GM19023 (cell line): Measurements from ENCODE around the gene VAV2.

Experiments used
- ATAC-seq: cut with Tn5 transposase; IDR thresholded peaks from one replicate; pipeline ENCODE4 v1.9.1; 2021; ENCODE audit warnings: mild to moderate bottlenecking, moderate library complexity; ENCODE audit not compliant: unreplicated experiment

Gene VAV2

DNA sequence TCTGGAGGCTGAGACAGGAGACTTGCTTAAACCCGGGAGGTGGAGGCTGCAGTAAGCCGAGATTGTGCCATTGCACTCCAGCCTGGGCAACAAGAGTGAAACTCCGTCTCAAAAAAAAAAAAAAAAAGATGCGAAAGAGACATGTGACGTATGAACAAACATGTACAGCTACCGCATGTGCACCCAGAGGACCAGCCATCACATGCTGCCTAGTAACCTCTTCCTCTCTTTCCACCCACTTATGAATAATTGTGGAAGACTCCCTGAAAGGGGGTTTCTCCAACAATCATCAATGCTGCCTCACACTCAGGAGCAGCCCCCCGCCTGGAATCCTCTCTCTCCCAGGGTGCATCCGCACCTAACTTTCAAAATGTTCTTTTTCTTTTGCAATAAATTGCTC, 256.2 kb downstream of the VAV2 start:
- no peak for ATAC-seq

- no peak for ATAC-seq
Measured at GRCh38 chr9:133735415-133735775, 256.7 kb downstream of the VAV2 start.

DNA sequence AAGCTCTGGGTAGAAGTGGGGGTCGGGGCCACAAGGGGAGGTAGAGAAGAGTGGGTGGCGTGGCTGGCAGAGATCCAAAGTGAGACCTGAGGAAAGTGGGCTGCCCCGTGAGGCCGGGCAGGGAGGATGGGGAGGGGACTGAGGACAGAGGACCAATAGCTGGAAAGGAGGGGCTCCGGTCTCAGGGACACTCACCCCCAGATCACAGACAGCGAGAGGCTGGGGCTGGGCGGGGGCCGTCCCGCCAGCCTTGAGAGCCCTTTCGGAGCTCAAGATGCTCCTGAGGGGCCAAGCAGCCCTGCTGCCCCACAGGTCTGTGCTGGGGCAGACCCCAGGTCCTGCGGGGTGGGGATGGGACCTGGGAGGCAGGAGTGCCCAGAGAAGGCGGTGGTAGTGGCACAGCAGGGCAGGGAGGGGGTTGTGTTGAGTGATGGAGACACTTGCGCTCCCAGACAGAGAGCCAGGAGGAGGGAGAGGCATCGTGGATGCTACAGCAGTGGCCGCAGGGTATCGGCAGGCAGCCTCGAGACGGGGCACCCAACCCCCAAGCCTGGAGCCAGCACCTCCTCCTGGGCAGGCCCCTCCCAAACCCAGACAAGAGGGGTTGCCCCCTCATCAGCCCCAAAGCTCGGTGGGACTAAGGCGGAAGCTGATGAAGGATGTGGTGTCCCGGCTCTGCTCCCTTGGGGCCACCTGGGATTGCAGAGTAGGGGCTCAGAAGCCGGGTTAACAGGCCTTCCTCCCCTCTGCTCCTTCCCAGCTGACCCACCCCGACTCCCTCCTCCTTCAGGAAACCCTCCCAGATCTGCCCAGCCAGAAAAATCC, 257.3 kb downstream of the VAV2 start:
- ATAC-seq = no peak

GRCh38 chr9:133733796-133734533, 258.2 kb downstream of the VAV2 start:
- no peak for ATAC-seq

DNA sequence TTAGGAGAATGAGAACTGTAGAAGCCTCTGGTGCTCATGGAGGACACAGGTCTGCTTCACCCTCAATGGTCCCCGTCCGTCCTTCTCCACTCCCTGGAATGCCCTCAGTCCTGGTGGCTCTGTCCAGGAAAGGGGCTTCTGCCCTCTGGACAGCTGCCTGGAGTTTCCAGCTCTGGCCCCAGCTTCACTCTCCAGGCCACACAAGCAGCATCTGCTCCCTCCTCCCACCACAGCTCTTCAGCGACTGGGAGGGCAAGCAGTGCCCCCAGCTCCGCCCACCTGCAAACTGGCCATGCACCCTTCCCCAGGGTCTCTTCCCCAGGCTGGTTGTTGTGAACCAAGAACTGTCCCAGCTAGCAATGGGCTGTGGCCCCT, 258.7 kb downstream of the VAV2 start:
- ATAC-seq = no peak

- no peak for ATAC-seq
Measured at GRCh38 chr9:133732639-133733408, 259.3 kb downstream of the VAV2 start.

- ATAC-seq = no peak
Measured at GRCh38 chr9:133731876-133732638, 260.1 kb downstream of the VAV2 start.

DNA sequence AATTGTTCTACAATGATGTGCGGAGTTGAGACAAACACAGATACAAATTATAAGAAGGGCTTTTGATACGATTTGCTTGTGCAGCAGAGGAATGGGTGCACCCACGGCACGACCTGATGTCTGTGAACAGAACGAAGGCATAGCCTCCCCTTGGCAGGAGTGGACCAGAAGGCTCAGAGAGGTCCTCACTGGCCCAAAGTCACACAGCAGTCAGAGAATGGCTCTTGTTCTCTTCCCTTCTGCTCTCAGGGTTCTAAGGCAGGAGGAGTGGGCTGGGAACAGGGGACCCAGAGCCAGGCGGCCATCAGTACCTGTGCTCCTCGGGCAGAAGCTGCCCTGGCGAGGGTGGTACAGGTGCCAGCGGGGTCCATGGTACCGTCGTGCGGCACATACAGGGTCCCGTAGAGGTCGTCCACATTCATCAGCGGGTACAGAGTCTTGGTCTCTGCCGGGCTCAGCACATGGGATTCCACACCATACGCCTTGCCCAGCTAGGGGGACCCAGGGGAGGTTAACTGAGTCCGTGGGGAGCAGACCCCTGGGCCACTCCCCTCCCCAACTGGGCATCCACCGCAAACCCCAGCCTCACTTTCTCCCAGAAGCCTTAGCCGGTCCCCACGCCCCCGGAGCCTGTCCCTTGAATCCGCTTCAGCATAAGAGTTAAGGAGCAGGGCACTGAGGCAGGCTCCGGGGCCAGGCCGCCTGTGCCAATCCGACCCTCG, 261.0 kb downstream of the VAV2 start:
- ATAC-seq = no peak

- ATAC-seq = no peak
Measured at GRCh38 chr9:133729617-133730281, 262.4 kb downstream of the VAV2 start.

- ATAC-seq = no peak
Measured at GRCh38 chr9:133728856-133729616, 263.1 kb downstream of the VAV2 start.

DNA sequence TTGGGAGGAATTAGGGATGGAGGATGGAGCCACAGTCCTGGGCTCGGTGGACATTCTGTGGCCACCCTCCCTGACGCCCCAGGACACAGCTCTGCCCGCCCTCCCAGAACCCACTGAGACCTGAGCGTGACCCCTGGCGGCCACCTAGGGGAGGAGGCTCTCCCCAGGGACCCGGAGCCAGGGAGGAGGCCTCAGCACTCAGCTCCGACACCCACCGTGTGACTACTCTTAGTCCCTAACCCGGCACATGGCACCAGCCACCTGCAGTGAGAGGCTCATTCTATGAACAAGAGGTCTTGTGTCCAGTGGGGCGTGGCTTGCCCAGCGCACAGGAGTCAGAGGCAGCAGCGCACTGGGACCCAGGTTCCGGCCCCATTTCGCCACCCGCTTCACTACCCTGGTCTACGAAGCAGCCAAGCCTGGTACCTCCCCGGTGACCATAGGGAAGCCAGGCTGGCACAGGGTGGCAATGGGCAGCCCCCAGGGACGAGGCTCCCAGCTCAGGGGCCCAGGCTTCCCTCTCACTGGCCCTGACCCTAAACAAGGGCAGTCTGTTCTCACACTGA, 264.2 kb downstream of the VAV2 start:
- no peak for ATAC-seq

- ATAC-seq = no peak
Measured at GRCh38 chr9:133727277-133727875, 264.7 kb downstream of the VAV2 start.

DNA sequence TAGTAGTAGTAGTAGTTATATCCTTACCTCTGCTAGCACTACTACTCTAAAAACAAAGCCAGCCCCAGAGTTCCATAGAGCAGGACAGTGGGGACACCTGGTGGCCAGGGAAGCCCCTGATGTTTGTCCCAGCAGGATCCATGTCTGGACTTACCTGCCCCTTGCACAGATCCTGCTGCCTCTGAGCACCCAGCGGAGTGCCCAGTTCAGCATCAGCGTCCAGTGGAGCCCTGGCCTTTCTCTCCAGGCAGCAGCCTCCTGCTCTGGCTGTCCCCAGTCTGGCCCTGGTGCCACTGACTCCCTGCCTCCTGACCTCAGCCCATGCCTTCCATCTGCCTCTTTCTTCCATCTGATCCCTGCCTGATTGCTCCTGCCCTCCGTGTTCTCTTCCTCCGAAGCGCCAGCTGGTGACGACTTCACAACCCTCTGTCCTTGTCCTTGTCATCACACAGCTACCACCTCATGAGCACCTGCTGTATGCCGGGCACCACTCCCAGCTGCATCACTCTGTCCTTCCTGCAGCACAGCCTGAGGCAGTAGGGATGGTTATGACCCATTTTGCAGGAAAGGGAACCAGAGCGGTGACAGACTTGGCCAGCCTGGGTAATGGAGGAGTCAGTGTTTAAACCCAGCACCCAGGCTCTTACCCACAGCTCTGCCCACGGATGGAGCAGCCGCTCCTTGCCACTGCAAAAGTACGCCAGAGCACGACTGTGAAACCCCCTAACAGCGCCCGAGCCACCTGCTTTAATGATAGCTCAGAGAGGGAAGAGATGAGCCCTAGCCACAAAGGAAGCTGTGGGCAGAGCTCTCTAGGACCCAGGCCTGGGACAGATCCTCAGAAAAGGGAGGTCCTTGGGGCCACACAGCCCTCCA, 265.5 kb downstream of the VAV2 start:
- ATAC-seq = no peak

DNA sequence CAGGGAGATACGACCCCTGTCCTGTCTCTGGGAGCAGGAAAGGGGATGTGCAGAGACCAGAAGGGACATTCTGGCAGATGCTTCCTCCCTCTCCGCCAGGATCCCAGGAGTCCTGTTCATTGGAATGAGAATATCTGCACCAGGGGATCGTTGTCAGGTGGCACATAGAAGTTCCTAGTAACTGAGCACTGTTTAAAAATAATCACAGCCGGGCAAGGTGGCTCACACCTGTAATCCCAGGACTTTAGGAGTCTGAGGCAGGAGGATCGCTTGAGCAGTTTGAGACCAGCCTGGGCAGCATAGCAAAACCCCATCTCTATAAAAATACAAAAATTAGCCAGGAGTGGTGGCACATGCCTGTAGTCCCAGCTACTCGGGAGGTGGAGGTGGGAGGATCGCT, 266.2 kb downstream of the VAV2 start:
- no peak for ATAC-seq

DNA sequence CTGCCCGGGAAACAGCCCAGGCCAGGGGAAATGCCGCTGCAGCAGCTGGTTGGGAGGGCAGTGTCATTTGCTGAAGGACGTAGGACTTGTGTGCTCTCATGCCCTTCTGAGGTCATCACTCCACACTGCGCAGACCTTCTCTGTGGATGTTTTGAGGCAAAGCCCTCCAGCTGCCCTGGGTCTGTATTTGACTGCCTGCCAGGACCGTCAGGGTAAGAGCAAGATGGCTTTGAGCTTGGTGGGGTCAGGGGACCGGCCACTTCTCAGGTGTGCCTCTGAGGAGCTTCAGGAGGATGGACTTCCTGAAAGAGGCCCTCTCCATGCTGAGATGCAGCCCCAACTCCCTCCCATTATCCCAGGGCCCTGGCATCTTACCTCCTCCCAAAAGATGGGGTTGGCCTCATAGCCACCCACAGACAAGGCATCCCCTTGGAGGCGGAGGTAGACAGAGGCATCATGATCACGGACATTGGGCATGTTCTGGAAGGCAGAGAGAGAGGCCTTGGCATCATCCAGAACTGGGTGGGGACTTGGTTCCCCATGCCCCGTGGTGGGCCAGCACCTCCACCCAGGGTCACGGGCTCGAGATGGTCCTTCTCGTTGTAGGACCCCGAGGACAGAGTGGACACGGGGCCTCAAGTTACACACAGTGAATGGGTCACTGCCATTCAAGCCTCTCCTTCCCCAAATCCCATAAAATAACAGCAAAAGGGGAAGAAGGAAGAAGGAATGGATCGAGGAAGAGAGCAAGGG, 273.4 kb downstream of the VAV2 start:
- no peak for ATAC-seq
